ENCODE results near the gene ARNT2.

Gene ARNT2

DNA sequence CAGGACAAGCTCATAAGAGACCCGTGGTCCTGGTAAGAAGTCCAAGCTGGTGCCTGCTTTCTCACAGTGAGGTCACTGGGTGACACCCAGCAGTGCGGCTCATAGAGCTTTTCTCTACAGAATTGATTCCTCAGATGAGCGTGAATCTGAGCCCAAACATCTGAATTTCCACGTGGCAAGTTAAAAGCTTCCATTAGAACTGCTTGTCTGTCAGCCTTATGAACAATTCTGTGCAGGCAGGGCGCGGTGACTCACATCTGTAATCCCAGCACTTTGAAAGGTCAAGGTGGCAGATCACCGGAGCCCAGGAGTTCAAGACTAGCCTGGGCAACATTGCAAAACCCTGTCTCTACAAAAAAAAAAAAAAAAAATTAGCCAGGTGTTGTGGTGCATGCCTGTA lies 177.8 kb downstream of the ARNT2 start:
- no peak for DNase-seq

DNA sequence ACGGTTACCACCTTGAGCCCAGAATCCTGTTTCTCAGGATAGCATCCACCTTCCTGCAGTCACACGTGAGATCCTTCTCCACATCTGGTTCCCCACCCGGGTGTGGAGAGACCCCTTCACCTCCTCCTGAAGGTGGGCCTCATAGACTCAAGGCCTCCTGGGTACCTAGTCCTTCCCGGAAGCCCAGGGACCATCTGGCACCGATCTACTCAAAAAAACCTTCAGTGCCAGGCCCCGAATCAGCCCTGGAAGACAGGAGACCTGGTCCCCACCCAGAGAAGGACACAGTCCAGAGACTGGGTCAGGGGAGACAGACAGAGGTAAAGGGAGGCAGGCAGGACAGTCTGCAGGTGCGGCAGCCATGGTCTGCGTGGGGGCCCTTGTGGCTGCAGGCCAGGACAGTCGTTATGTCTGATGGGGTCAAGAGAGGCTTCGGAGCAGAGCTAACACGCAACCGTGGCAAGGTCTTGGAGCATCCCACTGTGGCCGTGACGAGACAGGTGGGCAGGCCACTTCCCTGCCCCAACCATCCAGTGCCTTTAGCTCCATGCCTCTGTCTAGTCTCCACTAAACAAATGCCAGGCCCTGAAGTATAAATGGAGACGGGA lies 178.7 kb downstream of the ARNT2 start:
- DNase-seq, result no peak

DNA sequence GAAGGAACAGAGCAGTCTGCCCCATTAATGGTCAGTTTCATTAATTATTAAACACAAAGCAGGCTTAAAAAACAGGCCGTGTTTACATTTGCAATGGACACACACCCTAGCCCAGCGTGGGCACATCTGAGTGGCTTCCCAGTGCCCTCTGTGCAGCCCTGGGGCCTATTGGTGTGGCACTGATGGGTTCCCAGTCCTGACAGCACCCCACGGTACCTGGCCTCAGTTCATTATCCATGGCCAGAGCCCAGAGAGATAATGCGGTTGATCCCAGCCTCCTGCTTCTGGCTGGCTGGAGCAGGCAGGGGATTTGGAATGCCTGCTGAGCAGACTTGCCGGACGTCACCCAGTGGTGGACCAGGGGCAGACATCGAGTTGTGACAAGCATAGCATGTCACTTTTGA lies 180.4 kb downstream of the ARNT2 start:
- DNase-seq, result no peak

DNA sequence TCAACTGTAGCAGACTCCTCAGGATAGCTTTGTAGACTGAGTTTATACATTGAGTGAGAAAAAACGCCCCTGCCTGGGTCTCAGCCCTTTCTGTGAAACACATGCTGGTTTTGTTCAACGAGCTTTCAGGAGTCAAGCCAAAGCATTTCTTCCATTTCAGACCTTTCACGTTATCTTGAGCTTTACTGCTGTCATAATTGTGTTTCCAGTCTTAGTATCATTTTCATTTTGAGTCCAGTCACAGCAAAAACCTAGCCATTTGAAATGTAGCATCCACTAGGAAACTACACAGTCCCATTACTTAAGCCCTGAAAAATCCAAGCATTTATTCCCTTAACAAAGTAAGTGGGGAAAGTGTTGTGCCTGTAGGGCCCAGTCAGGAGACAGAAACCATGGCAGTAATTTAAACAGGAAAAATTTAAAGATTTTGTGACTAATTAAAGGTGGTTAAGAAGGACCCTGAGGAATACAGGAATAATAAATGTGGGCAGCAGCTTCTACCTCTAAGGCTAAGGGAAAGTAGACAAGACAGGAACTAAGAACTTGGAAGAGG lies 180.9 kb downstream of the ARNT2 start:
- no peak for DNase-seq

DNA sequence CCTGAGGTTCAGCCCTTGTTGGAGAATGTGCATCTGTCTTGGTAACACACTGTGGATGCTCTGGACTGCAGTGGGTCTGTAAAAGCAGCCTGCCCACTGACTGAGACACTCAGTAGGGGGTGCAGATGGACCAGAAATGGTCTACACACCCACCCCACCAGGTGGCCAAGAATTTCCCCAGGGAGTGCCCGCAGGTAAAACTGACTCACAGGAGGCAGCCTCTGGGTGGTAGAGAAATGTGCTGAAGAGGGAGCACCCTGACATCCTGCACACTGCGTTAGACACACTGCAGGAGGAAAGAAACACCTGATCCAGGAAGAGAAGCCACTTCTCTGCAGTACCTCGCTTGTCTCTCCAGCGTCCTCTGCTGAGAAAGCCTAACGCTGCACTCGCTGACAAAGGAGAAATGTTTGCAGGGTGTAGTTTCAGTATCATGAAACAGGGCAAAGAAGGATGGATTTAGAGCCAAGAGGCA lies 181.4 kb downstream of the ARNT2 start:
- no peak for DNase-seq

DNA sequence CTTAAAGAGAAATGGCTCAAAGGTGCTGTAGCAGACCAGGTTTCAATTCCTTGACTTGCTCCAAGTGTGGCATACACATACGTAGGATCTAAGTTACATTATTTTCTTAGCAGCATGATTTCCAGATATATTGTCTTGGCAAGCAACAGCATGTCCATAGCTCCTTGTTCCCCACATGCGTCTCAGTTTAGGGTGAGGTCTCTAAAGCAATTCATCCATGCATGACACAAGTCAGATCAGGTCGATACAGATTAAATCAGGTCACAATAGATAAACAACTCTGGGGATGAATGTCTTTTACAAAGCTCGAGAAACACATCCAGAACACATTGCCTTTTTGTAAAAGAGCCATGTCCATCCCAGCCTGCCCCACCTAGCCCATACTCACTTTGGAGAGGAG lies 182.0 kb downstream of the ARNT2 start:
- no peak for DNase-seq

DNA sequence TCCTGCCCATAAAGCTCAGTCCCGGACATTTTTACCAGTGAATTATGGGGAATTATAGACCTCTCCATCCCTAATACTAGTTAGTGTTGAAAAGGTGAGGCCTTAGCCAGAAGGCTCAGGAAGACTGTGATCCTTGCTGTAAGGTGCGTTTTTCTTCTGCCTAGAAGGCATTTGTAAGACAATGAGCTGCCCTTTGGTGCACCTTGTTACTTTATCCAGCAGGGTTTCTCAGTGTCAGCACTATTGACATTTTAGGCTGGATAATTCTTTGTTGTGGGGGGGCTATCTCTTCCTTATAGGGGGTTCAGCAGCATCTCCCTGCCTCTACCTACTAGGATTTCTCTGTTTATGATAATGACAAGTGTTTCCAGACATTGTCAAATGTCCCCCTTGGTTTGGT lies 182.8 kb downstream of the ARNT2 start:
- DNase-seq, result no peak

DNA sequence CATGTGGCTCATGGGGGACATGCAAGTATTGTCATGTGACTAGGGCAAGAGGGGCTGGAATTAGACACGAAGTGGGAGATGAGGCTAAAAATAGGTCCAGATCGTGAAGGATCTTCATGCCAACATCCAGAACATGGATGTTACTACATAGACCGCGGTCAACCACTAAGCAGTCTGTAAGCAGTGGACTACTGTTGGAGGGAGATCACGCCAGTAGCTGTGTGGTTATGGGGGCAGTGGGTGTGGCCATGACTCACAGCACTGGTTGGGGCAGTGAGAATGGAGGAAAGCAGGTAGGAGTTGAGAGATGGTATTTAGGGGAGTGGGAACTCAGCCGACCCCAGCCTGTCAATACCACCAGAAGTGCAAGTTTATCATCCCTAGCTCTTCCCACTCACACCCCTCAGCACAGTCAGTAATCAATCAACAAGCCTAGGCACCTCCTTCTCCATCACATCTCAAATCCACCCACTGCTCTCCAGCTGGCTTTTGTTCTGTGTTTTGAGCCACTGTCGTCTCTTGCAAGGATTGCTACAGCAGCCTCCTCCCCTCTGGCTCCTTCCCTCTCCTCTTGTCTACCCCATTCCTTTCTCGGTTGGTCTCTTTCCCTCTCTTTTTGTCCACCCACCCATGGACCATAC lies 183.8 kb downstream of the ARNT2 start:
- DNase-seq, result no peak

DNA sequence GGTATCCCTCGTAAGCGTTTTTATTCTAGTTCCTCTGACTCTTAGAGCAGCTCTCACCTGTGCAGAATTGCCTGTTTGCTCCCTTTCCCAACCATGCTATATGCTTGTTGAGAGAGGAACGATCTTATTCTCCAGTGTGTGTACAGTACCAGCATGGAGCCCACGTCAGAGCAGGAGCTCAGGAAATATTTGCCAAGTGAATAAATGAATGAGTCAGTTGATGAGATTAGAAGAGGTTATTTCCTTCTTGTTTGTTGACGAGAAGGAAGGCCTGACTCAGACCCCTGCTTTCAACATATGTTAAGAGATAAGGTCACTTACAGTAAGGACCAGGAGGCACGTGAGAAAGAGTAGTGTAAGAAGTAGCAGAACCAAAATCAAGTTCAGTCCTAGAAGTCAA lies 184.6 kb downstream of the ARNT2 start:
- no peak for DNase-seq

DNA sequence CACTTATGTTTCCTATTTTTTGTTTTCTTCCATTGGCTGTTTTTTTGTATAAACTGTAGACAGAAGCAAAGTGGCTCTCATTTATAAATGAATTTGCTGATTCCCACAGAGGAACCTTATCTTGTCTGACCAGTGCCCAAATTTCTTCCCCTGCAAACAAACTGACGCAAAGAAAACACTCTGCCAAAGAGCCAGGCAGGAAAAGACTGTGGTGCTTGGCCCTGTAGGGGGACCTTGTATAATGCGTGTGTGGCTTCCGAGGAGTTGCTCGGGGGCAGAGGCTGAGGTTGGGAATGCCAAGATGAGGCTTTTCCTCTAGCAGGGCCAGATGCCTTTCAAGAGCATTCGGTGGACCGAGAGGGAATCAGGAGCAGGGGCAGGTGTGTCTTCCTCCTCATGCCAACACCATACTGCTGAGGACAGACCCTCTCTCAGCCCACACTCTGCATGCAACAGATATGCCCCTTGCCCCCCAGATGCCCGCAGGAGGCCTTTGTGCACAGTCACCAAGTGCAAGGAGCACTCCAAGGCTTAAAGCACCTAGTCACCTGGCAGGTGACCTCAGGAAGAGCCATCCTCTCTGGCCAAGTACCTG lies 186.7 kb downstream of the ARNT2 start:
- no peak for DNase-seq

DNA sequence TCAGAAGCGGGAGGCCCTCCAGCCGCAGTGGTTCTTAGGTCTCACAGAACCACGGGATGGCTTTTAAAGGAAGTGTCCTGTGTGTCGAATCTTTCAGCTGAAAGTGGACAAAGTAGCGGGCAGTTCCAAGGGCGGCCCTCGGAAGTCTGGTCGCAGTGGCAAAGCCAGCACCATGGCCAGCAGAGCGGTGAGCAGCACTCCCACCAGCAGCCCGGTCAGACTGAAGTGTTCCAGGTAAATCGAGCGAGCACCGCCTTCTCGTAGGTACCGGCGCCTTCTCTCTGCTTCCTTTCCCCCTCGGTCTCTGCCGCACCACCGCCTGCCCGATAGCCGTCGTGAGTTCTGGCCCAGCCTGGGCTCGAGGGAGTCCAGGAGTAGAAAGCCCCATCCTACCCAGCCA lies 187.3 kb downstream of the ARNT2 start:
- no peak for DNase-seq

DNA sequence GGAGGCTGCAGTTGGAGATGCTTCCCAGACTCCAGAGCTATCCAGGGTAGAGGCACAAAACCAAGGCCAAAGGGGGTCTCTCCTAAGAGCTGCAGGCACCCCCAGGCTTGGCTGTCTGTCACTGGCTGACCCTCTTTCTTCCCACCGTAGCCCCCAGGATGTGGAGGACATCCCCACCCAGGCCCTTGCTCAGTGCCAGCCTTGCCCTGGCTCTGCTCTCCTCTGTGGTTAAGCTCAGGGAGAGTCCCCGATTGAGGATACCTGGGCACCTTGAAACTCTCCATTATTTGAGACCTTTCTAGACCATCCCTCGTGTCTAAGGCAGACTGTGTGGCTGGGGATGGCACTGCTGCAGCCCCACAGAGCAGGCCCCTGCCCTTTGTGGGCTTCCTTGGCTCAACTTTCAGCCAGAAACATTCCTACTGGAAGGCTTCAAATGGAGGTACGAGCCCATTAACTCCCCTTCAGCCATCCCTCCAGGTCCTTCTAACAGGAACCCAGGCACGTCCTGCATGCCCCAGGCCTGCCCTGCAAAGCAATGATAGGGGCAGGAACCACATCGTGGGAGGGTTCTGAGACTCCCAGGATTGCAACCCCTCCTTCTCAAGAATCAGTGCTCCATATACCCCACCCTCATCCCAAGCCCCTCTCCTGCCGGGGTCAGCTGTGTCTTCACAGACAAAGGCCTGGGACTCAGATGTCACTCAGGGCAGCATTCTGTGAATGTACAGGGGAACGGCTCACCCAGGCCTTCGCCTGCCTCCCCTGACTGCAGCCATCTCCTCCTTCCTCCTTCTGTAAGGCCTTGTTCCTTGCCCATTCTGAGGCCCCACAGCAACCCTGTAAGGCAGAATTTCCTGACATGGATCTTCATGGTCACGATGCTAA lies 188.0 kb downstream of the ARNT2 start:
- no peak for DNase-seq

DNA sequence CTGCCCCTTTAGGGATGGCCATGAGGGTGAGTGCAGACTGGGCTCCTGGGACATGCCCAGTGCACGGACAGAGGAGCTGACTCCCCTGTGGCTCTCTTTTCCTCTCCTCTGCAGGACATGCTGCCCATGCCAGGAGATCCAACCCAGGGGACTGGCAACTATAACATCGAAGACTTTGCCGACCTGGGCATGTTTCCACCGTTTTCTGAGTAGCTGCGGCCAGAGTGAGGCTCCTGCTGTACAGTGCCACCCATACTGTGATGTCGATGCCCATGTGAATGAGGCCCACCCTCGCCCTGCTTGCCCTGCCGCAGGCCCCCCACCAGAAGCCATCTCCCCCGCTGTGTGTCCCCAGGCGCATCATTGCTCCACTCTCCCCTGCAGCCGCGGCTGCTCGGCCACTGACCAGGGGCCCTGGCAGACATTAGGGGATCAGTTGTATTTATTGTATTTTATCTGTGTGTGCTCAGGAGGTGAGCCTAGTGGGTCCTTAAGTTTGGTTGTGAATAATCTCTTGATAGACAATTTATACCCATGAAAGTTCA lies 189.4 kb downstream of the ARNT2 start:
- no peak for DNase-seq

DNA sequence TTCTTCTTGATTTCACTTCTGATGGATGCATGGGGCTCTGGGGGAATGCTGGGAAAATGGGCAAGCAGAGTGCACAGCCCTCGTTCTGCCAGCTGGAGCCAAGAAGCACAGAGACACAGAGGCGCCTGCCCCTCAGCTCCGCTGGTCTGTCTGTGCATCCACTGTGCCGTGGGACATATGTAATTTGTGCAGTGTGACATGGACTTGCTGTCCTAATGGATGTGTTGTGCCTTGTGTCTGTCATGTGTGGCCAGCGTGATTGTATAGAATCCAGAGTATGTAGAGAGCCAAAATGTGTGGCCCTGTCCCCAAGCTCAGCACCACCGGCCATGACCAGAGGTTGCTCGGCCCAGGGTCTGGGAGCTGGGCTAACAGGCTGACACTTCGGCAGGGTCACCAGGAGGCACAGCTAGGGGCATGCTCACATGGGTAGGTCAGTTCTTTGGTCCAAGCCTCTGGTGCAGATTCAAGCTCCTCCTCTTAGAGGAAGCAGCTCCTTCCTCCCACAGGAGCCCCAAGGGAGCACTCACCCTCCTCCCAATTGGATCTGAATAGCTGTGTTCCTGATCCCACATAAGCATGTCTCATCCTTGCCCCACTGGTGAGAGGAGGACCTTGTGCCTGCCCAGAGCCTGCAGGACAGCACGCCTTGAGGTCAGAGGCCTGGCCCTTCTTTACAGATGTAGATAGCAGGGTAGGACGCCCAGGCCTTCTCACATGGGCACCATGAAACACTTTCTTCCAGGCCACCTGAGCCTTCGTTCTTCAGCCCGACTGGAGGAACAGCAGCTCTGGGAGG lies 190.1 kb downstream of the ARNT2 start:
- no peak for DNase-seq

DNA sequence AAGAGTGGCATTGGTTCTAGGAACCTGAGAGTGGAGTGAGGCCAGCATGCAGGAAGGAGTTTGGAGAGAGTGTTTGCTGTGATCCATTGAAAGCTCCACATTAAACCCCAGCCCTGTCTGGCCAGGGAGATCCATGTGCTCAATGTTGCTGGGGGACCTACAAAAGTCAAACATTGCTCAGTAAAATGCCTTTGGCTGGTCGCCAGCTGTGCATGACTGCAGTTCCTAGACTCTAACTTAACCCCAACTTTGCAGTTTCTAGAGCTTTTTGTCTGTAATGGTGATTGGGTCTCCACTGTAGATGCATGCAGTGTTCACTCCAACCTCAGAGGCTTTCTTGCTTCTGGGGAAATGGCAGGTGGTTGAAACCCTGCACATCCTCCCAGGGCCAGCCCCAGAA lies 191.2 kb downstream of the ARNT2 start:
- DNase-seq, result no peak

DNA sequence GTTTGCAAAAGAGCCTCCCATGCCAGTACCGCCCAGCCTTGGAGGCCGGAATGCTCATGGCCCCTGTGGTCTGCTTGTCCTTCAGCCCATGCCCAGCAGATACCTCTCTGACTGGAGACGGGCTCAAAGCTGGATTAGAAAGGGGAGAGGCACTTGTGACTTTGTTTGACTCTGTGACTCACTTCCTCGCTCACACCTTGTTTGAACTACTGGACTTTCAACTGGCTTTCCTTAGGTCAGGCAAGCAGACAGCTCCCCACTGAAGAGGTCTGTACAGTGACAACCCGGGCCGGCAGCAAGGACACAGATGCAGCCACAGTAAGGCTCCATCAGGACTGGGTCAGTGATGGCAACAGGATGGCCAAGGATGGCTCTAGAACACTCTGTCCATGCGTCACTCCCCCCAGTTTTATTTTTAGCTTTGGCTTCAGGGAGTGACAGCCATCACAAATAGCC lies 192.4 kb downstream of the ARNT2 start:
- DNase-seq, result no peak

DNA sequence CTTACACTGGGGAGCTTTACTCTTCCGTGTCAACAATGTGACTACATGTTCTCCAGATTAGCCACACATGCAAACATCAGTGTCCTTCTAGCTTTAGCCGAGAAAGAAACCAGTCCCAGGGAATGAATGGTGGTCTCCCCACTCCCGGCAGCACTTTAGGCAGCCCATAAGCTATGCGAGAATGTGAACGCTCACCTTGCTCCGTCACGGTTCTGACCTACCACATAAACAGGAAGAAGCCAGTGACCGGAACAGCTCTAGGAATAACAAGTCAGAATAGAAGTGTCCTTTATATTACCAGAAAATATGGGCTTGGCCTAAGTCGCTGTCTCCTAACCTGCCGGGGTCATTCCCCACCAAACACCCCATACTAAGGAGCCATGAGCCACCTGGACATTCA lies 192.9 kb downstream of the ARNT2 start:
- DNase-seq, result no peak

DNA sequence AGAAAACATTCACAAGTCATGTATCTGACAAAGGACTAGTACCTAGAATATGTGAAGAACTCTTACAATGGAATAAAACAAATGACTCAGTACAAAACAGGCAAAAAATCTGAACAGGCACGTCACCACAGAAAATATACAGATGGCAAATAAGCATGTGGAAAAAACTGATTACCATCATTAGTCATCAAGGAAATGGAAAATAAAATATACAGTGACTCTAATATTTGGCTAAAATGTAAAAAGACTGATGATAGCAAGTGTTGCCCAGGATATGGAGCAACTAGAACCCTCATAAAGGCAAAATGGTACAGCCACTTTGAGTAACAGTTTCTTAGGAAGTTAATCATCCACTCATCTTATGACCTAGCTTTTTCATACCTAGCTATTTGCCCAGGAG lies 195.2 kb downstream of the ARNT2 start:
- DNase-seq, result no peak

DNA sequence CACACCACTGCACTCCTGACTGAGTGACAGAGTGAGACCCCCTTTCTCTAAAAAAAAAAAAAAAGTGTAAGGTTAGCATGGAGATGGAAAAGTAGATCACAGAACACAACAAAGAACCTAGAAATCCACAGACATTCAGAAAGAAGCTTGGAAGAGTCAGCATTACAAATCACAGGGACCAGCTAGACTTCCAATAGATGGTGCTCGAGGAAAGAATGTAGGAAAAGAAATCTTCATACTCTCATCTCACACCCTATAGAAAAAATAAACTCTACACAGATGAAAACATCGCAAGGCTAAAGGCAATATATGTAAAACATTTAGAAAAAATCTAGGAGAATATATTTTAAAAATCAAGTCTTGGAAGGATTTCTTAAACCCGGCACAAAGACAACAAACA lies 196.4 kb downstream of the ARNT2 start:
- no peak for DNase-seq

DNA sequence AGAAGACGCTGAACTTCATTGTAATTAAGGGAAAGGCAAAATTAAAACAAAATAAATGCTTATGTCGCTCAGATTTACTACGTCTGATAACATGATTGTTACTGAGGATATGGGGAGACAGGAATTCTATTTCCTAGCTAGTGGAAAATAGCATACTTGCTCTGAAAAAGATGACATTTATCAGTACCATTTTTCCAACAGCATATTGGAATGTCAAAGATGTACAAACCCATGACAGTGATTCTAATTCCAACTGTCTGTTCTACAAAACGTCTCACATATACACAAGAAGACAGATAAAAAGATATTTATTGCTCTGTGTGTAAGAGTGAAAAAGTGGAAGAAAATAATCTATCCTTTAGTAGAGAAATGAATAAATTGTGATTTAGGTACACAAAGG lies 197.1 kb downstream of the ARNT2 start:
- no peak for DNase-seq

DNA sequence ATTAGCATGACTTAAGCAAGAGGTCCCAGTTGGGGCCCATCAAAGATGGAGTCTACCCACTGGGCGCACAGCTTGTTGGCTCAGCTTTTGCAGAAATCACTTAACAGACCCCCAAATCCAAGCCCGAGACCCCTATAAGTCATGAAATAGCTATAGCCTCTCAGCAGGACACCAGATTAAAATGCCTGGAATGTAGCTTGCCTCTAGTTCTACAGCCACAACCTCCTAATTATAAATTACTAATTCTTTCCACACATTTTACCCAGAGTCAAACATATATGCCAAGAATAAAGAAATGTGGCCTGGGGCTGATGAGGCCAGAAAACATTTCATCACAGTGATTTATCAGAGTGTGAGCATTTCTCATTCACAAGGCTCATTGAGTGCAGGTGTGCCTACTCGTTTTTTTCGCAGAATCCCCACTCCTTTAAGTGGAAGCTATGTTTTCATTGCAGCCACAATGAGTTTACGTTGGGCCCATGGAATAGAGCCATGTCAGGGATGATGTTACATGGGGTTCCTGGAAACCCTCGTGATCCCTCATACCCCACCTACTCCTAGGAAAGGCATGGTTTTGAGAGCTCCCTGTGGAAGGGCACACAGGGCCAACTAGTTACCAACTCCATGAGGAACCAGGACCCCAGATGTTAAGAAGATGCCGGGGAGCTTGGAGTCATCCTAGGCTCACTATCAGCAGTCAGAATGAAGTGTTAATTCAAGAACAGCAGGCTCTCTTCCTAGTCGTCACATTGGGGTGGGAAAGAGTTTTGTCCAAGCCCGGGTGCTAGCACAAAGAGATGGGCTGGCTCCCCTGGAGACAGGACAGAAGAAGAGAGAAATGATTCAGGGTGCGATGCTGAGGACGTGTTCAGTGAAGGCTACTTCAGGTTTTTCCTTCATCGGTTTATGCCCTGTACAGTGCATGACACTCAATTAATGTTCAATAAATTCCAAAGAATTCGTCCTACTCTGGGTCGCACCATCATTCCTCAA lies 200.7 kb downstream of the ARNT2 start:
- no peak for DNase-seq
